Prostate gland (tissue), 2 donors: ENCODE data around the gene MDFI. TPM values are rescaled to one million over a fixed set of nuclear protein-coding genes. Genes with fewer than 3 reads are reported as not detected.

Experiments used
- DNase-seq: peaks from one replicate; pipeline ENCODE4 v3.0.0-alpha.2; 2019; ENCODE audit warnings: low spot score
- H3K27ac ChIP-seq, 2 donors: fragments of 200-600 bp; sonication (generic); 2 replicates each; pipeline ENCODE4 v1.5.1; 2017 to 2019
- H3K27me3 ChIP-seq: fragments of 200-600 bp; sonication (generic); replicated peaks from 2 replicates; pipeline ENCODE4 v1.5.1; 2019; ENCODE audit not compliant: insufficient read depth
- H3K36me3 ChIP-seq, 2 donors: fragments of 200-600 bp; sonication (generic); 1 replicate in 1 of 2; 2 replicates in 1 of 2; pipeline versions ENCODE4 v1.5.1 to v1.8.1; 2017 to 2019
- H3K4me1 ChIP-seq: fragments of 200-600 bp; sonication (generic); replicated peaks from 2 replicates; pipeline ENCODE4 v1.5.1; 2019
- H3K4me3 ChIP-seq, 2 donors: fragments of 200-600 bp; sonication (generic); 2 replicates each; pipeline ENCODE4 v1.5.1; 2017 to 2019
- H3K9me3 ChIP-seq: fragments of 200-600 bp; sonication (generic); 2 replicates; pipeline ENCODE4 v1.5.1; 2017
- POLR2A ChIP-seq: fragments of 450-650 bp; IDR thresholded peaks from one replicate; pipeline ENCODE4 v1.6.1; 2016; ENCODE audit warnings: antibody characterized with exemption, mild to moderate bottlenecking
- POLR2AphosphoS5 ChIP-seq: sonication (generic); formaldehyde crosslinking; IDR thresholded peaks from one replicate; pipeline ENCODE4 v1.6.1; 2017; ENCODE audit warnings: antibody characterized with exemption
- WGBS: methylation state at CpG from one replicate; pipeline ENCODE4 v1.1.5; 2018; 5-methylcytosine and 5-hydroxymethylcytosine counted together
- intact Hi-C: fragments of 100-400 bp; cut with DNase I; formaldehyde crosslinking; loops from one replicate; pipeline ENCODE4 v1.14.2; 2022
- total RNA-seq, 2 donors: library from RNA; depleted of rRNA; stranded (reverse); fragments of >200 nt; gene quantifications; one replicate each; pipeline ENCODE4 v1.1.0, GENCODE V29; 2016
- TF ChIP-seq, protein P1 (sequence below), 4 experiments: fragments of 200-600 bp in 2 of 4; fragments of 450-650 bp in 2 of 4; sonication (generic) in 2 of 4; IDR thresholded peaks; 1 replicate in 3 of 4; 2 replicates in 1 of 4; pipeline ENCODE4 v1.5.1; 2016 to 2019; ENCODE audit warnings: antibody characterized with exemption in 4 of 4, mild to moderate bottlenecking in 2 of 4, moderate library complexity in 2 of 4

MDFI gene
- total RNA-seq, 2 donors from 2014 or later, result 31.8 to 77.9 TPM

DNA sequence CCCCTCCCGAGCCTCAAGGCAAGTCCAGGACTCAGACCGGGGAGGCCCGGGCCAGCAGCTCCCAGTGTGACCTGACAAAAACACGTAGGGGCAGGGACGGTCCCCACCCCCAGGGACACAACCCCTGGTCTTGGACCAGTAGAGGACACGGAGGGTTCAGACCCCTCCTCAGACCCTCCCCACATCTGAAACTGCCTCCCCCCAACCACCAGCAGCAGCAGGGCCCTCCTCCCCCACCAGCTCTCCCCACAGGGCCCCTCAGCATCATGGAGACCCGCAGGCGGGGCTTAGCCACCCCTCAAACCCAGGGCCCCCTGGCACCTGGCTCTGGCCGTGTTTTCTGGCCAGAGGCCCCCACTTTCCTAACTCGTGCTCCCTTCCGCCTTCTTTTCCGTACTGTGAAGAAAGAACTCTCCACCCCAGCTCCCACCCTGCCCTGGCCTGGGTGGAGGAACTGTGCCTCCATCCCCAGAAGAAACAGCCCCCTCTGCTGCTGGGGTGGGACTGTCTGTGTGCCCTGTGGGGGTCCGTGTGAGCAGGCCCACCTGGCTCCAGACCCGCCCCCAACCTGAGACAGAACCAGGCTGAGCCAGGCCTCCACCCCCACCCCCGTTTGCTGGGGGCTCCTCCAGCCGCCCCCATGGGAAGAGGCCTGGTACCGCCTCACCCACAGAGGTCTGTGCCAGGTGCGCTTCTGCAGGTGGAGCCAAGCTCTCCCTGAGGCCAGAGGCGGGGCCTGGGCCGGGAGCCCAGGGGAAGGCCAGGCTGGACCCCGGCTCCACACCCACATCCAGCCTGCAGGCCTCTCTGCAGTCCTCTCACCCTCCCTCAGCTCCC lies 39.0 kb upstream of the MDFI start:
- H3K4me1 ChIP-seq, result no peaks in the 10 kb centered on the region
- H3K9me3 ChIP-seq, result no peaks in the 10 kb centered on the region
- no peak for DNase-seq
- TF ChIP-seq, protein P1, sequence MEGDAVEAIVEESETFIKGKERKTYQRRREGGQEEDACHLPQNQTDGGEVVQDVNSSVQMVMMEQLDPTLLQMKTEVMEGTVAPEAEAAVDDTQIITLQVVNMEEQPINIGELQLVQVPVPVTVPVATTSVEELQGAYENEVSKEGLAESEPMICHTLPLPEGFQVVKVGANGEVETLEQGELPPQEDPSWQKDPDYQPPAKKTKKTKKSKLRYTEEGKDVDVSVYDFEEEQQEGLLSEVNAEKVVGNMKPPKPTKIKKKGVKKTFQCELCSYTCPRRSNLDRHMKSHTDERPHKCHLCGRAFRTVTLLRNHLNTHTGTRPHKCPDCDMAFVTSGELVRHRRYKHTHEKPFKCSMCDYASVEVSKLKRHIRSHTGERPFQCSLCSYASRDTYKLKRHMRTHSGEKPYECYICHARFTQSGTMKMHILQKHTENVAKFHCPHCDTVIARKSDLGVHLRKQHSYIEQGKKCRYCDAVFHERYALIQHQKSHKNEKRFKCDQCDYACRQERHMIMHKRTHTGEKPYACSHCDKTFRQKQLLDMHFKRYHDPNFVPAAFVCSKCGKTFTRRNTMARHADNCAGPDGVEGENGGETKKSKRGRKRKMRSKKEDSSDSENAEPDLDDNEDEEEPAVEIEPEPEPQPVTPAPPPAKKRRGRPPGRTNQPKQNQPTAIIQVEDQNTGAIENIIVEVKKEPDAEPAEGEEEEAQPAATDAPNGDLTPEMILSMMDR (IDR thresholded peaks at IDR 0.05), result no peak
- TF ChIP-seq POLR2A (no peak), POLR2AphosphoS5 (no peak)
- H3K4me3 ChIP-seq, result no peak overlapping the region
- no peak overlapping the region for H3K27ac ChIP-seq
- peaks cover 5 to 9% of the 10 kb centered on the region in 2 donors for H3K36me3 ChIP-seq
- 64% methylated on average over 20 of the region's 21 CpGs for WGBS
- intact Hi-C loops, result loop anchor here (10.0 kb wide), 1 partner anchor 186 kb away; the partner anchor contains the start of genes PRICKLE4 and TOMM6
- H3K27me3 ChIP-seq, result no peaks in the 10 kb centered on the region

DNA sequence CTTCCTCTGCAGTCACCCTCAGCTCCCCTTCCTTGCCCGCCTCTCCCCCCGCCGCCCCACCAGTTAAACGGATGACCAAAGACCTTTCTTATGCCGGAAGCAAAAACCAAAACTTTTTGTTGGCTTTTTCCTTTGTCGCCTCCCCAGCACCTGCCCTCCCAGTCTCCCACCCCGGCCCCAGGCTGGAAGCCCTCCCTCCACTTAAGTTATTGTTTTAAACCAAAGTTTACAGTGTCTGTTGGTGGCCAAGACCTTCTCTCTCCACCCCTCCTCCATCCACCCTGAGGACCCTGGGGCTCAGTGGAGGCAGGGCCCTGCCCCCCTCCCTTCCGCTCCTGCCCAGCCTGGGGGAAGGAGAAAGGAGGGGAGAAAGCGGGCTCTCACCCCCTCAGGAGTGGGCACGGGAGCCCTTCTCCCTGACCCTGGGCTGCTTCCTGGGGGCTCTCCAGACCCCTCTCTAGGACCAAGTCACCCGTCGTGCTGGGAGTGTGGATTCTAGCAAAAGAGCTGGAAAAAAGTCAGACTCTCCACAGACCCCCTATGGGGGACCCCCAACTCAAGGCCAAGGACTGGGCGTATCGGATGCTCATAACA lies 38.3 kb upstream of the MDFI start:
- no peak overlapping the region for H3K4me3 ChIP-seq
- H3K27ac ChIP-seq, result no peak overlapping the region
- 69% methylated on average over 14 of the region's 14 CpGs for WGBS
- intact Hi-C loops, result loop anchor here (10.0 kb wide), 1 partner anchor 185 kb away; the partner anchor contains the start of genes PRICKLE4 and TOMM6
- DNase-seq, result no peak
- H3K9me3 ChIP-seq, result no peaks in the 10 kb centered on the region
- H3K4me1 ChIP-seq, result no peaks in the 10 kb centered on the region
- no peaks in the 10 kb centered on the region for H3K27me3 ChIP-seq
- peaks cover 5 to 9% of the 10 kb centered on the region in 2 donors for H3K36me3 ChIP-seq
- TF ChIP-seq, protein P1 (IDR thresholded peaks at IDR 0.05), result no peak
- no peak for TF ChIP-seq POLR2AphosphoS5
- no peak for TF ChIP-seq POLR2A

DNA sequence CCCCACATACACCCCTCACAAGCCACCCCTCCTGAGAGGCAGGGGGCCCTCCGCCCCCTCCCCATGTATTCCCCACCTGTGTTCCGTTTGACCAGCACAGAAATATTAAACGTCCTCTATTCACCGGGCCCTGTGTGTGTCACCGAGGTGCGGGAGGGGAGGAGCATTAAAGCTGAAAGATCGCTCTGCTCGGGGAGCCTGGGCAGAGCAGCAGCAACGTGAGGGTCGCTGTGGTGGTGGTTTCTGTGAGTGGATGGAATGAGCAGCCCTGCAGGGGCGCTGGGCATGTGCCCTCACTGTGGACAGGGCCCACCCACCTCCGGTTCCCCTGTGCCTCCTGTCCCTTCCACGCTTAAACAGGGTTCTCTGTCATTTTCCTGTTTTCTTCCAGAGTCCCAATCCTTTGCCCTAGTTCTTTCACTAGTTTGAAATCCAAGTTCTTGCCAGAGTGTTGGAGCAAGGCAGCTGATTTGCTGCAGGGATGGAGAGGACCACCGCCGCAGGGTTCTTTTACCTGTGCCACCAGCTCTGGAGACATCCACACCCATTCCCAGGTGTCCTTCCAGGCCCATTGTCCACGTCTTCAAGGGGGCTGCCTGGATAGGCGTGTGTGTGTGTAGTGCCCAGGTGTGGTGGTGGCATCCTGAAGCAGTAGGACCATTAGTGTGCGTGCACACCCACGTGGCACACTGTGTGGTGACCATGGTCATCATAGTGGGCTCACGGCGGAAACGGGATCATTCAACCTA lies 37.6 kb upstream of the MDFI start:
- Histone ChIP-seq H3K36me3 (peaks cover 5 to 9% of the 10 kb centered on the region in 2 donors), H3K4me3 (no peak overlapping the region), H3K4me1 (no peaks in the 10 kb centered on the region), H3K27ac (no peak overlapping the region), H3K9me3 (no peaks in the 10 kb centered on the region), H3K27me3 (no peaks in the 10 kb centered on the region)
- no peak for DNase-seq
- 71% methylated on average over 22 of the region's 22 CpGs for WGBS
- intact Hi-C loops, result no loop called here
- TF ChIP-seq, protein P1 (IDR thresholded peaks at IDR 0.05), result no peak
- TF ChIP-seq POLR2A (no peak), POLR2AphosphoS5 (no peak)

DNA sequence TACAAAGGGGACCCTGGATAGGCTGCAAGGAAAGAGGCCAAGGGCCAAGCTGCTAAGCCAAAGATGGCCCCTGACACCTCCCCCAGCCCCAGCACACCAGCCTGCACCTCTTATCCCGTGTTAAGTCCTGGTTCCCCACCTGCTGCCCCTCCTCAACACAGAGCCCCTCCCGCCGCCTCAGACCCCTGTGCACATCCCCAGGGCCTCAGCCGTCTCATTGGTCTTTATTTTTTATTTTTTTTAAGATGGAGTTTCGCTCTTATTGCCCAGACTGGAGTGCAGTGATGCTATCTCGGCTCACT lies 37.1 kb upstream of the MDFI start:
- intact Hi-C loops, result no loop called here
- Histone ChIP-seq H3K27me3 (no peaks in the 10 kb centered on the region), H3K27ac (no peak overlapping the region), H3K4me3 (no peak overlapping the region), H3K9me3 (no peaks in the 10 kb centered on the region), H3K36me3 (peaks cover 5 to 9% of the 10 kb centered on the region in 2 donors), H3K4me1 (no peaks in the 10 kb centered on the region)
- 97% methylated on average over 6 of the region's 6 CpGs for WGBS
- TF ChIP-seq POLR2AphosphoS5 (no peak), POLR2A (no peak)
- TF ChIP-seq, protein P1 (IDR thresholded peaks at IDR 0.05), result no peak
- no peak for DNase-seq
